WERI-Rb-1 (cell line): ENCODE results near the gene SLC24A2.
"Not testable (repeated sequence)": the region's sequence is repeated elsewhere in the genome, so short reads cannot be mapped to it uniquely, and the experiment has no call there.

Source experiments
- DNase-seq: peaks from one replicate; pipeline ENCODE4 v3.0.0-alpha.2; 2020
- H3K27ac ChIP-seq: fragments of 250-450 bp; sonication (Bioruptor Pico); 2 replicates; pipeline ENCODE4 v1.5.1; 2020; ENCODE audit warnings: mild to moderate bottlenecking, moderate library complexity
- H3K27me3 ChIP-seq: fragments of 250-450 bp; sonication (Bioruptor Pico); 2 replicates; pipeline ENCODE4 v1.5.1; 2021; ENCODE audit warnings: mild to moderate bottlenecking, low read depth, moderate library complexity; ENCODE audit not compliant: insufficient read depth, severe bottlenecking
- H3K36me3 ChIP-seq: fragments of 250-450 bp; sonication (Bioruptor Pico); 2 replicates; pipeline ENCODE4 v1.5.1; 2020; ENCODE audit warnings: mild to moderate bottlenecking, moderate library complexity
- H3K4me3 ChIP-seq: 2 replicates; pipeline ENCODE4 v1.5.1; 2011; ENCODE audit warnings: low read depth, mild to moderate bottlenecking, control low read depth, low read length
- H3K9me3 ChIP-seq: fragments of 250-450 bp; sonication (Bioruptor Pico); 2 replicates; pipeline ENCODE4 v1.5.1; 2021; ENCODE audit warnings: mild to moderate bottlenecking, moderate library complexity; ENCODE audit not compliant: severe bottlenecking
- CTCF ChIP-seq: IDR thresholded peaks from 2 replicates; pipeline ENCODE4 v1.5.1; 2011; ENCODE audit warnings: low read depth, mild to moderate bottlenecking, control low read depth, inconsistent platforms, low read length

Gene SLC24A2

GRCh38 chr9:19788614-19789271 is at the start of gene SLC24A2:
Gene SLC24A2 (minus strand): TSS chr9:19789037.
- Histone ChIP-seq H3K36me3 (no peaks in the 10 kb centered on the region), H3K4me3 (peak within 1 kb of the TSS; percentile 44), H3K9me3 (no peaks in the 10 kb centered on the region), H3K27ac (no peak within 1 kb of the TSS), H3K27me3 (peaks cover 22% of the 10 kb centered on the region)
- TF ChIP-seq CTCF, result no peak
- DNase-seq, result peak; percentile 26

GRCh38 chr9:19833331-19833730 is 44.5 kb upstream of the SLC24A2 start:
- H3K27me3 ChIP-seq, H3K9me3 ChIP-seq, H3K36me3 ChIP-seq, H3K27ac ChIP-seq, DNase-seq, H3K4me3 ChIP-seq: not testable (repeated sequence)

- H3K9me3 ChIP-seq, result peaks cover 3% of the 10 kb centered on the region
- H3K27me3 ChIP-seq, result no peaks in the 10 kb centered on the region
- H3K4me3 ChIP-seq, result no peak overlapping the region
- no peaks in the 10 kb centered on the region for H3K36me3 ChIP-seq
- no peak for TF ChIP-seq CTCF
- H3K27ac ChIP-seq, result no peak overlapping the region
- DNase-seq, result no peak
These were observed 42.0 kb upstream of the SLC24A2 start for GRCh38 chr9:19830796-19831195.

GRCh38 chr9:19828576-19829109 is 39.8 kb upstream of the SLC24A2 start:
- no peak overlapping the region for H3K4me3 ChIP-seq
- H3K27me3 ChIP-seq, result no peaks in the 10 kb centered on the region
- peaks cover 3% of the 10 kb centered on the region for H3K9me3 ChIP-seq
- TF ChIP-seq CTCF, result no peak
- DNase-seq, result peak; percentile 8
- H3K36me3 ChIP-seq, result no peaks in the 10 kb centered on the region
- no peak overlapping the region for H3K27ac ChIP-seq

- H3K36me3 ChIP-seq, result no peaks in the 10 kb centered on the region
- TF ChIP-seq CTCF, result no peak
- no peaks in the 10 kb centered on the region for H3K27me3 ChIP-seq
- no peak for DNase-seq
- peaks cover 3% of the 10 kb centered on the region for H3K9me3 ChIP-seq
- no peak overlapping the region for H3K4me3 ChIP-seq
- H3K27ac ChIP-seq, result no peak overlapping the region
These were observed 27.9 kb upstream of the SLC24A2 start for GRCh38 chr9:19816769-19817168.

GRCh38 chr9:19812194-19812593 is 23.4 kb upstream of the SLC24A2 start:
- no peak for DNase-seq
- Histone ChIP-seq H3K27me3 (no peaks in the 10 kb centered on the region), H3K36me3 (no peaks in the 10 kb centered on the region), H3K27ac (no peak overlapping the region), H3K9me3 (peaks cover 3% of the 10 kb centered on the region), H3K4me3 (no peak overlapping the region)
- TF ChIP-seq CTCF, result no peak
